Nephron progenitor cell (in vitro differentiated cells): ENCODE data around the gene PHACTR3.

Experiments used
- DNase-seq: peaks from one replicate; pipeline ENCODE4 v3.0.0; 2021
- H3K27ac Mint-ChIP-seq: 2 replicates; pipeline ENCODE4 v1.8.0; 2021; ENCODE audit warnings: mild to moderate bottlenecking, moderate library complexity, mixed read lengths
- H3K27me3 Mint-ChIP-seq: 2 replicates; pipeline ENCODE4 v1.8.0; 2021; ENCODE audit warnings: mild to moderate bottlenecking, low read depth, mixed read lengths; ENCODE audit not compliant: poor library complexity
- H3K36me3 Mint-ChIP-seq: 2 replicates; pipeline ENCODE4 v1.8.0; 2021; ENCODE audit warnings: low read depth, mixed read lengths
- H3K4me1 Mint-ChIP-seq: 2 replicates; pipeline ENCODE4 v1.8.0; 2021; ENCODE audit warnings: mixed read lengths
- H3K4me3 Mint-ChIP-seq: 2 replicates; pipeline ENCODE4 v1.8.0; 2021; ENCODE audit warnings: mild to moderate bottlenecking, moderate library complexity, mixed read lengths
- H3K9me3 Mint-ChIP-seq: 2 replicates; pipeline ENCODE4 v1.8.0; 2021; ENCODE audit warnings: mild to moderate bottlenecking, moderate library complexity, mixed read lengths
- CTCF ChIP-seq: fragments of 200-600 bp; sonication (generic); IDR thresholded peaks from 2 replicates; pipeline ENCODE4 v1.5.0; 2021; ENCODE audit warnings: antibody characterized with exemption

Gene PHACTR3

GRCh38 chr20:59785986-59786795 is 181.9 kb downstream of the PHACTR3 start:
- no peak for TF ChIP-seq CTCF
- Mint-ChIP-seq H3K27ac (no peak overlapping the region), H3K9me3 (peaks cover 55% of the 10 kb centered on the region), H3K4me3 (no peak overlapping the region), H3K36me3 (no peaks in the 10 kb centered on the region), H3K4me1 (peaks cover 6% of the 10 kb centered on the region), H3K27me3 (peaks cover 22% of the 10 kb centered on the region)
- no peak for DNase-seq

- TF ChIP-seq CTCF, result no peak
- Mint-ChIP-seq H3K36me3 (no peaks in the 10 kb centered on the region), H3K4me1 (peaks cover 6% of the 10 kb centered on the region), H3K27ac (no peak overlapping the region), H3K4me3 (no peak overlapping the region), H3K27me3 (peaks cover 22% of the 10 kb centered on the region), H3K9me3 (peaks cover 59% of the 10 kb centered on the region)
- no peak for DNase-seq
Measured at GRCh38 chr20:59786801-59787537, 182.6 kb downstream of the PHACTR3 start.

- H3K27me3 Mint-ChIP-seq, result peaks cover 22% of the 10 kb centered on the region
- H3K4me3 Mint-ChIP-seq, result no peak overlapping the region
Measured at GRCh38 chr20:59787538-59787890, 183.2 kb downstream of the PHACTR3 start.

DNA sequence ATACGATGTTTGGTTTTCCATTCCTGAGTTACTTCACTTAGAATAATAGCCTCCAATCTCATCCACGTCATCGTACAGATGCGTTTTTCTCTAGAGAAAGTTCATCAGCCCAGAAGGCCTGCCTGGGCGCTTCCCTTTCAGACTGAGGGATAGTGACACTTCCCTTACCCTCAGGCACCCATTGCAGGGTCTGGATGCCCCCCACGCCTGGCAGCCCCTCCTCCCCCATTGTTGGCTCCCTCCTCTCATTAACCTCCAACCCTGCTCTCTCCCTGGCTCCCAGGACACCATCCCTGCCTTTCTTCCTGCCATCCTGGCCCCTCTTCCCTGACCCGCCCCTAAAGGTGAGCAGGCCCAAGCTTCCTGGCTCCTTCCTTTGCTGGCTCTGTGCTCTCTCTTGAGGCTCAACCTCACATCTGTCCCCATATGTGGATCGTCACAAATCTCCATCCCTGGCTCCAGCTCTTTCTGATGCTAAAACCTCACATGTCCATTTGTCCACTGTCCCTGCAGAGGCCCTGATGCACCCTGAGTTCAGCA is 183.9 kb downstream of the PHACTR3 start:
- no peak for DNase-seq
- no peak overlapping the region for H3K4me3 Mint-ChIP-seq
- H3K36me3 Mint-ChIP-seq, result no peaks in the 10 kb centered on the region
- no peak overlapping the region for H3K27ac Mint-ChIP-seq
- H3K27me3 Mint-ChIP-seq, result peaks cover 22% of the 10 kb centered on the region
- peaks cover 6% of the 10 kb centered on the region for H3K4me1 Mint-ChIP-seq
- TF ChIP-seq CTCF, result no peak
- peaks cover 67% of the 10 kb centered on the region for H3K9me3 Mint-ChIP-seq

More at GRCh38 chr20:59787538-59787890, 183.2 kb downstream of the PHACTR3 start:
- Mint-ChIP-seq H3K36me3 (no peaks in the 10 kb centered on the region), H3K4me1 (peaks cover 6% of the 10 kb centered on the region), H3K27ac (no peak overlapping the region), H3K9me3 (peaks cover 63% of the 10 kb centered on the region)
- TF ChIP-seq CTCF, result no peak
- DNase-seq, result no peak

GRCh38 chr20:59788811-59789397 is 184.6 kb downstream of the PHACTR3 start:
- Mint-ChIP-seq H3K9me3 (peaks cover 72% of the 10 kb centered on the region), H3K27ac (no peak overlapping the region), H3K4me1 (peaks cover 6% of the 10 kb centered on the region), H3K36me3 (no peaks in the 10 kb centered on the region), H3K27me3 (peaks cover 22% of the 10 kb centered on the region), H3K4me3 (no peak overlapping the region)
- TF ChIP-seq CTCF, result no peak
- no peak for DNase-seq
